Heart left ventricle (tissue), 16 donors: Measurements from ENCODE around the gene GAB2. TPM values are rescaled to one million over a fixed set of nuclear protein-coding genes. Genes with fewer than 3 reads are reported as not detected.
"Not testable (repeated sequence)": the region's sequence is repeated elsewhere in the genome, so short reads cannot be mapped to it uniquely, and the experiment has no call there.

Experiments
- ATAC-seq, 4 donors: fragments of 200-7000 bp; cut with Tn5 transposase; one replicate each; pipeline ENCODE4 v1.9.1; 2020 to 2022; ENCODE audit warnings: moderate library complexity in 4 of 4, mild to moderate bottlenecking in 3 of 4, moderate number of reproducible peaks in 1 of 4
- DNase-seq, 5 donors: peaks; one replicate each; pipeline ENCODE4 v3.0.0-alpha.2; 2020
- H3K27ac ChIP-seq, 12 donors: fragments of 200-600 bp; sonication (generic) in 4 of 12; one replicate each; pipeline versions ENCODE4 v1.5.0 to v1.8.0; 2016 to 2022; ENCODE audit warnings: mild to moderate bottlenecking in 2 of 12
- H3K27me3 ChIP-seq, 9 donors: fragments of 200-600 bp; sonication (generic) in 2 of 9; one replicate each; pipeline versions ENCODE4 v1.5.1 to v1.8.0; 2016 to 2022; ENCODE audit warnings: mild to moderate bottlenecking in 3 of 9
- H3K36me3 ChIP-seq, 9 donors: fragments of 200-600 bp; sonication (generic) in 2 of 9; one replicate each; pipeline versions ENCODE4 v1.5.0 to v1.8.0; 2018 to 2022; ENCODE audit warnings: mild to moderate bottlenecking in 2 of 9
- H3K4me1 ChIP-seq, 12 donors: fragments of 200-600 bp; sonication (generic) in 4 of 12; one replicate each; pipeline versions ENCODE4 v1.5.0 to v1.8.0; 2016 to 2022; ENCODE audit warnings: mild to moderate bottlenecking in 3 of 12
- H3K4me3 ChIP-seq, 12 donors: fragments of 200-600 bp; sonication (generic) in 4 of 12; one replicate each; pipeline versions ENCODE4 v1.5.0 to v1.8.0; 2017 to 2022; ENCODE audit warnings: mild to moderate bottlenecking in 9 of 12, moderate library complexity in 4 of 12
- H3K9me3 ChIP-seq, 12 donors: fragments of 200-600 bp; sonication (generic) in 4 of 12; one replicate each; pipeline versions ENCODE4 v1.5.0 to v1.8.0; 2016 to 2022; ENCODE audit warnings: mild to moderate bottlenecking in 1 of 12
- POLR2A ChIP-seq, 2 donors: fragments of 450-650 bp; IDR thresholded peaks; one replicate each; pipeline ENCODE4 v1.6.1; 2017; ENCODE audit warnings: antibody characterized with exemption in 2 of 2, mild to moderate bottlenecking in 2 of 2, moderate library complexity in 2 of 2
- WGBS, 4 donors: extraction: QIAGEN DNeasy Blood & Tissue Kit in 2 of 4; methylation state at CpG; one replicate each; pipeline versions ENCODE4 v1.1.5 to v1.1.7; 2013 to 2018; 5-methylcytosine and 5-hydroxymethylcytosine counted together
- intact Hi-C, 10 donors: fragments of 100-400 bp; cut with DNase I; formaldehyde crosslinking; loops; one replicate each; pipeline versions ENCODE4 v1.11.1 to v1.14.2; 2022
- polyA plus RNA-seq, 2 donors: library from polyadenylated mRNA; stranded (reverse); fragments of 200-250 nt; gene quantifications; one replicate each; pipeline ENCODE4 v1.2.3, GENCODE V29; 2013
- total RNA-seq, 9 donors: library from RNA; depleted of rRNA in 2 of 9; stranded (reverse); fragments of >200 nt in 2 of 9; fragmentation: NEBNext Ultra II Directional in 3 of 9; extraction: Animal tissue kit (Norgen Biotek cat#: 25700) in 3 of 9; gene quantifications; one replicate each; pipeline versions ENCODE4 v1.1.0 to v1.2.4, GENCODE V29; 2016 to 2023
- TF ChIP-seq, protein P1 (sequence below), 12 donors: fragments of 200-600 bp; sonication (generic) in 4 of 12; IDR thresholded peaks; one replicate each; pipeline versions ENCODE4 v1.5.0 to v1.8.0; 2018 to 2022; ENCODE audit warnings: antibody characterized with exemption in 12 of 12, mild to moderate bottlenecking in 5 of 12
- donor health status: ischemic (EF 13 %, LVEDD 7.1; RV severe dilation, severe dysfunction).
- donor health status: healthy with polysubstance abuse.
- donor health status: DM: no; HTN: yes; CAD: no.
- donor health status: DM: no; HTN: no; CAD: no.
- donor health status: ischemic (EF 25% LVEDD 6.9; RV normal size, moderate dysfunction).
- donor health status: ischemic (EF 25% LVEDD 5.7; RV mildly dilated, moderate dysfunction).
- donor health status: healthy.
- donor health status: DM: yes; HTN: yes; CAD: no.
- donor health status: ischemic (EF 35%, LVEDD 5.7; RV mildly dilated, moderate dysfunction).
- donor health status: nonischemic (EF 11% LVEDD 7.7; RV severe dilation, severe dysfunction).
- donor health status: DM: yes; HTN: yes; CAD: no.
- donor health status: PGD.
- donor health status: ischemic (EF 29% LVEDD 5.4; RV normal size, mild dysfunction).
- donor health status: nonischemic (EF 23%, LVEDD 6.1; RV moderate dilation, normal function).

The GAB2 gene
- total and polyA plus RNA-seq, 11 donors, result 6.1 to 53.0 (median 30.0) TPM

DNA sequence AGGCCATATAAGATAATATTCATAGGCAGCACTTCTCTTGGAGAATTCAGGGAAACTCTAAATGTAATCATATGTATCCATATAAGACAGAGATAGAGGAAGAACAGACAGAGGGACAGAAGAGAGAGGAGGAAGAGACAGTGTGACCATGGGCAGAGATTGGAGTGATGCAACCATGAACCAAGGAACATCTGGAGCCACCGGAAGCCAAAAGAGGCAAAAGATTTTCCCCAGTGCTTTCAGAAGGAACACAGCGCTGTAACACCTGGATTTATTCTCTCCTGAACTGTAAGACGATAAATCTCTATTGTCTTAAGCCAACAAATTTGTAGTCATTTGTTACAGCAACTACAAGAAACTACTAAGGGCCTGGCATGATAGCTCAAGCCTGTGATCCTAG is 57.7 kb downstream of the GAB2 start:
- ATAC-seq, result peak in 1 of 4 donors; percentile 38
- DNase-seq, result no peak
- WGBS, 4 donors, result 68 to 89% (median 81%) methylated on average over 3 of the region's 3 CpGs

DNA sequence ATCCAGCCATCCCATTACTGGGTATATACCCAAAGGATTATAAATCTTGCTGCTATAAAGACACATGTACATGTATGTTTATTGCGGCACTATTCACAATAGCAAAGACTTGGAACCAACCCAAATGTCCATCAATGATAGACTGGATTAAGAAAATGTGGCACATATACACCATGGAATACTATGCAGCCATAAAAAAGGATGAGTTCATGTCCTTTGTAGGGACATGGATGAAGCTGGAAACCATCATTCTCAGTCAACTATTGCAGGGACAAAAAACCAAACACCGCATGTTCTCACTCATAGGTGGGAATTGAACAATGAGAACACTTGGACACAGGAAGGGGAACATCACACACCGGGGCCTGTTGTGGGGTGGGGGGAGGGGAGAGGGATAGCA is 59.7 kb downstream of the GAB2 start:
- not testable (repeated sequence) for ATAC-seq, H3K4me3 ChIP-seq, H3K27ac ChIP-seq, DNase-seq, H3K27me3 ChIP-seq, H3K9me3 ChIP-seq, H3K36me3 ChIP-seq
- 81 to 100% (median 92%) methylated on average over 2 to 3 of the region's 3 CpGs for WGBS, 4 donors
- peaks cover 0 to 56% (median 18%) of the 10 kb centered on the region in 12 donors for H3K4me1 ChIP-seq
- intact Hi-C loops, result loop anchor here in 2 of 10 donors (10.0 kb wide), 1 partner anchor 57 kb away; the partner anchor contains the start of gene GAB2 (in 2 of the 2)

More for the DNA sequence above, 57.7 kb downstream of the GAB2 start:
- H3K4me3 ChIP-seq, result no peak overlapping the region
- no peaks in the 10 kb centered on the region for H3K27me3 ChIP-seq
- H3K27ac ChIP-seq, result peak overlapping the region in 1 of 12 donors; percentile 19
- H3K36me3 ChIP-seq, result no peaks in the 10 kb centered on the region
- TF ChIP-seq, protein P1, sequence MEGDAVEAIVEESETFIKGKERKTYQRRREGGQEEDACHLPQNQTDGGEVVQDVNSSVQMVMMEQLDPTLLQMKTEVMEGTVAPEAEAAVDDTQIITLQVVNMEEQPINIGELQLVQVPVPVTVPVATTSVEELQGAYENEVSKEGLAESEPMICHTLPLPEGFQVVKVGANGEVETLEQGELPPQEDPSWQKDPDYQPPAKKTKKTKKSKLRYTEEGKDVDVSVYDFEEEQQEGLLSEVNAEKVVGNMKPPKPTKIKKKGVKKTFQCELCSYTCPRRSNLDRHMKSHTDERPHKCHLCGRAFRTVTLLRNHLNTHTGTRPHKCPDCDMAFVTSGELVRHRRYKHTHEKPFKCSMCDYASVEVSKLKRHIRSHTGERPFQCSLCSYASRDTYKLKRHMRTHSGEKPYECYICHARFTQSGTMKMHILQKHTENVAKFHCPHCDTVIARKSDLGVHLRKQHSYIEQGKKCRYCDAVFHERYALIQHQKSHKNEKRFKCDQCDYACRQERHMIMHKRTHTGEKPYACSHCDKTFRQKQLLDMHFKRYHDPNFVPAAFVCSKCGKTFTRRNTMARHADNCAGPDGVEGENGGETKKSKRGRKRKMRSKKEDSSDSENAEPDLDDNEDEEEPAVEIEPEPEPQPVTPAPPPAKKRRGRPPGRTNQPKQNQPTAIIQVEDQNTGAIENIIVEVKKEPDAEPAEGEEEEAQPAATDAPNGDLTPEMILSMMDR (IDR thresholded peaks at IDR 0.05), result no peak
- no peak for TF ChIP-seq POLR2A (IDR thresholded peaks at IDR 0.05)
- H3K4me1 ChIP-seq, result peaks cover 0 to 55% (median 13%) of the 10 kb centered on the region in 12 donors
- H3K9me3 ChIP-seq, result no peaks in the 10 kb centered on the region
- intact Hi-C loops, result loop anchor here in 2 of 10 donors (10.0 kb wide), 1 partner anchor 55 kb away; the partner anchor contains the start of gene GAB2 (in 2 of the 2)

DNA sequence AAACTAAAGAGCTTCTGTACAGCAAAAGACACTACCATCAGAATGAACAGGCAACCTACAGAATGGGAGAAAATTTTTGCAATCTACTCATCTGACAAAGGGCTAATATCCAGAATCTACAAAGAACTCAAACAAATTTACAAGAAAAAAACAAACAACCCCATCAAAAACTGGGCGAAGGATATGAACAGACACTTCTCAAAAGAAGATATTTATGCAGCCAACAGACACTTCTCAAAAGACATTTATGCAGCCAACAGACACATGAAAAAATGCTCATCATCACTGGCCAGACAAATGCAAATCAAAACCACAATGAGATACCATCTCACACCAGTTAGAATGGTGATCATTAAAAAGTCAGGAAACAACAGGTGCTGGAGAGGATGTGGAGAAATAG is 60.2 kb downstream of the GAB2 start:
- H3K36me3 ChIP-seq, DNase-seq, ATAC-seq, H3K4me3 ChIP-seq, H3K27ac ChIP-seq, H3K9me3 ChIP-seq, H3K27me3 ChIP-seq: not testable (repeated sequence)
- peaks cover 0 to 56% (median 23%) of the 10 kb centered on the region in 12 donors for H3K4me1 ChIP-seq
- intact Hi-C loops, result loop anchor here in 2 of 10 donors (10.0 kb wide), 1 partner anchor 57 kb away; the partner anchor contains the start of gene GAB2 (in 2 of the 2)
- 88 to 100% (median 94%) methylated on average over 1 of the region's 1 CpG for WGBS, 4 donors

DNA sequence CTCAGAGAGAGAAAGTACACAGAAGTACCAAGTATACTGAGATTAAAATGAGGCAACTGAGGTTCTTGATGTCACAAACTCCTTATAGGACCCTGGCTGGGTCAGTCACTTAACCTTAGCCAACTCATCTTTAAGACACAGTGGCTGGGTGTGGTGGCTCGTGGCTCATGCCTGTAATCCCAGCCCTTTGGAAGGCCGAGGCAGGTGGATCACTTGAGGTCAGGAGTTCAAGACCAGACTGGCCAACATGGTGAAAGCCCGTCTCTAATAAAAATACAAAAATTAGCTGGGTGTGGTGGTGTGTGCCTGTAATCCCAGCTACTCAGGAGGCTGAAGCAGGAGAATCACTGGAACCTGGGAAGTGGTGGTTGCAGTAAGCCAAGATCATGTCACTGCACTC is 61.9 kb downstream of the GAB2 start:
- H3K36me3 ChIP-seq, H3K4me3 ChIP-seq, ATAC-seq, DNase-seq, H3K27me3 ChIP-seq, H3K27ac ChIP-seq, H3K9me3 ChIP-seq: not testable (repeated sequence)
- peaks cover 0 to 64% (median 38%) of the 10 kb centered on the region in 12 donors for H3K4me1 ChIP-seq
- intact Hi-C loops, result loop anchor here in 2 of 10 donors (10.0 kb wide), 1 partner anchor 59 kb away; the partner anchor contains the start of gene GAB2 (in 2 of the 2)
- whole genome bisulfite sequencing, 4 donors, result 97 to 100% (median 98%) methylated on average over 3 of the region's 3 CpGs

DNA sequence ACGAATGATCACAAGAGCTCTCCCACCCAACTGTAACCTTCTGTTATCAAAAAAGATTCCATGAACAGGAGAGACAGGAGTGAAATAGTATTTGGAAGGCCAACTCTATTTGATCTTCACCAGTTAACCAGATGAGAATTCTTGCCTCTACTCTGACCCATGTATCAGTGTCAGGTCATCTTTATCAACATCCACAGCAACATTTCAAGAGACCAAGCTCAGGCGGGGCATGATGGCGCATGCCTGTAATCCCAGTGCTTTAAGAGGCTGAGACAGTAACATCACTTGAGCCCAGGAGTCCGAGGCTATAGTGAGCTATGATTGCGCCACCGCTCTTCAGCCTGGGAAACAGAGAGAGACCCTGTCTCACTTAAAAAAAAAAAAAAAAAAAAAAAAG is 62.3 kb downstream of the GAB2 start:
- Histone ChIP-seq H3K36me3 (no peaks in the 10 kb centered on the region), H3K27me3 (no peaks in the 10 kb centered on the region), H3K9me3 (no peaks in the 10 kb centered on the region), H3K27ac (peak overlapping the region in 1 of 12 donors; percentile 25), H3K4me1 (peaks cover 0 to 66% (median 42%) of the 10 kb centered on the region in 12 donors), H3K4me3 (no peak overlapping the region)
- 90 to 96% (median 93%) methylated on average over 6 of the region's 6 CpGs for WGBS, 4 donors
- TF ChIP-seq, protein P1 (IDR thresholded peaks at IDR 0.05), result no peak
- TF ChIP-seq POLR2A (IDR thresholded peaks at IDR 0.05), result no peak
- intact Hi-C loops, result loop anchor here in 2 of 10 donors (10.0 kb wide), 1 partner anchor 59 kb away; the partner anchor contains the start of gene GAB2 (in 2 of the 2)
- DNase-seq (no peak), ATAC-seq (no peak)
